ENCODE measurements around the gene RAB29. TPM values are rescaled to one million over a fixed set of nuclear protein-coding genes. Genes with fewer than 3 reads are reported as not detected.
A peak's percentile ranks its signal among the peaks of the same experiment; 100 is the strongest.

RAB29 gene
- total and polyA plus RNA-seq, 7 donors: 5.3 to 20.5 (median 5.9) TPM

DNA sequence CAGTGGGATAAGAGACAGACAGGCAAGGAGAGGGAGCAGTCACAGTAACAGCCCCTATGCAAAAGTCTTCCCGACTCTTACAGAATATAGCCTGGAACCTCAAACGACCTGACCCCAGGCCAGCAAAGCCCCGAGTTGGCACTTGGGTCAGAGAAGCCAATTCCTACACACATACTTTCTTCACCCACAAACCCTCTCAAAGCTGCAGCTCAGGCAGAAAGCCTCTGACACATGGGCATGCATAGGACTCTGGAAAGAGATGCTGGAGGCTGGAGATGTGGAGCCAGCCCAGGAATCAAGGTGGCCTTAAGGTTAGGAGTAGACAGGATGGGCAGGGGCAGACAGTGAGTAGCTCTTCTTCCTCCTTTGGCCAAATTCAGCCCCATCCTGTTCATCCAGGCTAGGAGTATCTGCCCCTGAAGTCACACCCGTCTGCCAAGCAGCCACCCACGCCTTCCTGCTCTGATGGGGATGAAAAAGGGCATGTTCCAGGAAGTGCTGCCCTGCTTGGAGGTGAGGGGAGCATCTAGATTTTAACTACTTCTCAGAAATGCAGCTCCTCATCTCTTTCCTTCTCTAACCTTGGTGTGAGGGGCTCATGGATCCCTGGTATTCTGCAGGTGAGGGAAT is 29.9 kb upstream of the RAB29 start:
- TF ChIP-seq, protein P1, sequence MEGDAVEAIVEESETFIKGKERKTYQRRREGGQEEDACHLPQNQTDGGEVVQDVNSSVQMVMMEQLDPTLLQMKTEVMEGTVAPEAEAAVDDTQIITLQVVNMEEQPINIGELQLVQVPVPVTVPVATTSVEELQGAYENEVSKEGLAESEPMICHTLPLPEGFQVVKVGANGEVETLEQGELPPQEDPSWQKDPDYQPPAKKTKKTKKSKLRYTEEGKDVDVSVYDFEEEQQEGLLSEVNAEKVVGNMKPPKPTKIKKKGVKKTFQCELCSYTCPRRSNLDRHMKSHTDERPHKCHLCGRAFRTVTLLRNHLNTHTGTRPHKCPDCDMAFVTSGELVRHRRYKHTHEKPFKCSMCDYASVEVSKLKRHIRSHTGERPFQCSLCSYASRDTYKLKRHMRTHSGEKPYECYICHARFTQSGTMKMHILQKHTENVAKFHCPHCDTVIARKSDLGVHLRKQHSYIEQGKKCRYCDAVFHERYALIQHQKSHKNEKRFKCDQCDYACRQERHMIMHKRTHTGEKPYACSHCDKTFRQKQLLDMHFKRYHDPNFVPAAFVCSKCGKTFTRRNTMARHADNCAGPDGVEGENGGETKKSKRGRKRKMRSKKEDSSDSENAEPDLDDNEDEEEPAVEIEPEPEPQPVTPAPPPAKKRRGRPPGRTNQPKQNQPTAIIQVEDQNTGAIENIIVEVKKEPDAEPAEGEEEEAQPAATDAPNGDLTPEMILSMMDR (IDR thresholded peaks at IDR 0.05): no peak
- WGBS, 3 donors: 49 to 56% (median 50%) methylated on average over 5 of the region's 5 CpGs
- ATAC-seq: no peak
- no peak overlapping the region for H3K27ac ChIP-seq
- intact Hi-C loops (cut with DNase I): loop anchor here in 1 of 2 donors (5.0 kb wide), 1 partner anchor 172 kb away; no protein-coding TSS in a partner anchor
- peaks cover 51% of the 10 kb centered on the region for H3K4me1 ChIP-seq
- H3K9me3 ChIP-seq: no peaks in the 10 kb centered on the region
- no peak overlapping the region for H3K4me3 ChIP-seq
- no peak for DNase-seq
- peaks cover 0 to 25% of the 10 kb centered on the region in 2 donors for H3K36me3 ChIP-seq (ENCODE audit: insufficient read depth in 1 of 2, low read depth in 1 of 2)
- H3K27me3 ChIP-seq (ENCODE audit: insufficient read depth in 3 of 3, low read length in 2 of 3): no peaks in the 10 kb centered on the region

DNA sequence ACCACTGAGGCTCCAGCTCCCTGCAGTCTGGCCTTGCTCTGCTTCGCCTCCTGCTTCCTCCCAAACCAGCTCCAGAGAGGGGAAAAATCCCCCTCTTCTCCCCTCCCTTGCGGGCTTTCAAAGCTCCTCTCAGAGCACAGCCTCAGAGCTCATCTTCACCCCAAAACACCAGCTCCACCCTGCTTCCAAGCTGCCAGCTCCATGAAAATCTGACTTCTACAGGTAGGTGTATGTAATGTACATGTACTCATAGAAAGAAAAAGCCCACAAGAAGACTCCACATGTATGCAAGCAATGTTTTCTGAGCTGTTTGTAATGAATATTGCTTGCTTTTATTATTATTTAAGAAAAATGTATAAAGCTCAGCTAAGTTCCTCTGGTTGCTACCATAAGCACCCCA is 29.3 kb upstream of the RAB29 start:
- no peak overlapping the region for H3K27ac ChIP-seq
- no peaks in the 10 kb centered on the region for H3K27me3 ChIP-seq (ENCODE audit: insufficient read depth in 3 of 3, low read length in 2 of 3)
- TF ChIP-seq, protein P1 (IDR thresholded peaks at IDR 0.05): no peak
- no peak for ATAC-seq
- 94 to 100% (median 95%) methylated on average over 2 of the region's 2 CpGs for WGBS, 3 donors
- DNase-seq: no peak
- intact Hi-C loops (cut with DNase I): loop anchor here in 1 of 2 donors (5.0 kb wide), 1 partner anchor 173 kb away; no protein-coding TSS in a partner anchor
- H3K36me3 ChIP-seq (ENCODE audit: insufficient read depth in 1 of 2, low read depth in 1 of 2): peaks cover 0 to 24% of the 10 kb centered on the region in 2 donors
- peaks cover 45% of the 10 kb centered on the region for H3K4me1 ChIP-seq
- H3K4me3 ChIP-seq: no peak overlapping the region
- H3K9me3 ChIP-seq: no peaks in the 10 kb centered on the region

DNA sequence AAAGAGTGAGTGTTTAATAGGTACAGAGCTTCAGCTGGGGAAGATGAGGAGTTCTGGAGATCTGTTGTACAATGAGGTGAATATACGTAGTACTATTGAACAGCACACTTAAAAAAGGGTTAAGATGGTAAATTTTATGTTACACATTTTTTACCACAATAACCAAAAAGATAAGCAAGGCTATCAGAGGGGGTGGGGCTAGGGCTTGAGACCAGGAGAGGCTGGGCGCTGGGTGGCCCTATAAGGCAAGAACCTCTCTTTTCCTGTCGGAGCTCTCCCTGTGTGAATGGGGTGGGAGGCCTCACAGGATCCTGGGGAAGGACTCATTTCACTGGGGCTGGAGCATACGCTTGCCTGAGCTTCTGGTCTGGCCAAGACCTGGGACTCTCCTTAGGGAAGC is 28.7 kb upstream of the RAB29 start:
- no peak for ATAC-seq
- Histone ChIP-seq H3K27me3 (ENCODE audit: insufficient read depth in 3 of 3, low read length in 2 of 3) (no peaks in the 10 kb centered on the region), H3K27ac (no peak overlapping the region), H3K9me3 (no peaks in the 10 kb centered on the region), H3K36me3 (ENCODE audit: insufficient read depth in 1 of 2, low read depth in 1 of 2) (peaks cover 0 to 27% of the 10 kb centered on the region in 2 donors), H3K4me3 (no peak overlapping the region), H3K4me1 (peaks cover 38% of the 10 kb centered on the region)
- WGBS, 3 donors: 72 to 89% (median 73%) methylated on average over 4 of the region's 4 CpGs
- intact Hi-C loops (cut with DNase I): no loop called here
- DNase-seq: no peak
- TF ChIP-seq, protein P1 (IDR thresholded peaks at IDR 0.05): no peak

DNA sequence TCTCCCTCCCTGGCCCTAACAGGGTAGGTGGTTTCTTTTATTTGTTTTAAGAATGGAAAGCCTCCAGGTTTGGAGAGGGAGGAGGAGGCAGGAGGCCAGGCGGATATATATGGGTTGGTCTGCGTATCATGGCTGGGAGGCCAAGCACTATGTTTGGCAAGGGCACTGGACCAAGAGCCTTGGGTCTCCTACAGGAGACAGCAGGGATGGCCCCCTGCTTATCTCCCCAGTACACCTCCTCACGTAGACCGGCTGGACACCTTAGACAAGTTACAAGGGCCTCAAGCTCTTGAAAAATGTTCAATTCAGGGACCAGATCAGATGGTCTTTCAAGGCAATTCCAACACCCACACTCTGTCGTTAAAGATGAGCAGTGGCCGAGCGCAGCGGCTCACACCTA is 26.8 kb upstream of the RAB29 start:
- no peaks in the 10 kb centered on the region for H3K27me3 ChIP-seq (ENCODE audit: insufficient read depth in 3 of 3, low read length in 2 of 3)
- peaks cover 25% of the 10 kb centered on the region for H3K4me1 ChIP-seq
- TF ChIP-seq, protein P1 (IDR thresholded peaks at IDR 0.05): no peak
- ATAC-seq: peak in 1 of 4 donors; percentile 31
- no peak overlapping the region for H3K27ac ChIP-seq
- no peak overlapping the region for H3K4me3 ChIP-seq
- intact Hi-C loops (cut with DNase I): no loop called here
- H3K9me3 ChIP-seq: no peaks in the 10 kb centered on the region
- H3K36me3 ChIP-seq (ENCODE audit: insufficient read depth in 1 of 2, low read depth in 1 of 2): peaks cover 3 to 47% of the 10 kb centered on the region in 2 donors
- no peak for DNase-seq
- 76 to 82% (median 77%) methylated on average over 8 of the region's 8 CpGs for WGBS, 3 donors
